SK-N-SH (cell line): ENCODE measurements around the gene KANK3. TPM values are rescaled to one million over a fixed set of nuclear protein-coding genes. Genes with fewer than 3 reads are reported as not detected.

Experiments
- CTCF ChIA-PET: fragments of 300-600, 350-600 bp; formaldehyde crosslinking; extraction: SDS; loops from one replicate; lab custom pipeline; 2021; lab: Yijun Ruan, JAX
- POLR2A ChIA-PET: fragments of 350-600 bp; sonication (Branson Sonifier 250); formaldehyde crosslinking; extraction: SDS; loops from one replicate; lab custom pipeline; 2020; ENCODE audit warnings: antibody characterized with exemption, inconsistent platforms; lab: Yijun Ruan, JAX
- DNase-seq: peaks from one replicate; pipeline ENCODE4 v3.0.0; 2012
- H2AFZ ChIP-seq: fragments of 200-600 bp; sonication (generic); 2 replicates; pipeline ENCODE4 v1.8.1; 2016; ENCODE audit warnings: antibody characterized with exemption, mild to moderate bottlenecking, low read depth
- H3F3A ChIP-seq: fragments of 200-600 bp; sonication (generic); replicated peaks from 2 replicates; pipeline ENCODE3; 2016; ENCODE audit warnings: antibody characterized with exemption, mild to moderate bottlenecking; ENCODE audit not compliant: insufficient read depth
- H3K27ac ChIP-seq, 2 experiments: fragments of 200-500 bp in 1 of 2; fragments of 200-600 bp in 1 of 2; sonication (Bioruptor generic) in 1 of 2; sonication (generic), shearing (Covaris generic) in 1 of 2; 2 replicates each; pipeline versions ENCODE4 v1.5.1 to v1.6.1; 2014 to 2016; ENCODE audit warnings: low read depth in 2 of 2, inconsistent platforms in 1 of 2, low read length in 1 of 2, mild to moderate bottlenecking in 1 of 2, mixed read lengths in 1 of 2
- H3K27me3 ChIP-seq: fragments of 200-600 bp; sonication (generic), shearing (Covaris generic); 2 replicates; pipeline ENCODE4 v1.6.1; 2016; ENCODE audit warnings: mixed run types; ENCODE audit not compliant: insufficient read depth
- H3K36me3 ChIP-seq, 2 experiments: fragments of 200-500 bp in 1 of 2; fragments of 200-600 bp in 1 of 2; sonication (Bioruptor generic) in 1 of 2; sonication (generic) in 1 of 2; replicated peaks in 1 of 2; 2 replicates each; pipeline versions ENCODE3 to v1.5.1; 2014 to 2016; ENCODE audit warnings: low read length in 1 of 2, mild to moderate bottlenecking in 1 of 2; ENCODE audit not compliant: insufficient read depth in 2 of 2, control insufficient read depth in 1 of 2
- H3K4me1 ChIP-seq, 2 experiments: fragments of 200-500 bp in 1 of 2; fragments of 200-600 bp in 1 of 2; sonication (Bioruptor generic) in 1 of 2; sonication (generic), shearing (Covaris generic) in 1 of 2; 2 replicates each; pipeline versions ENCODE4 v1.5.1 to v1.6.1; 2014 to 2016; ENCODE audit warnings: low read depth in 1 of 2, low read length in 1 of 2, mixed run types in 1 of 2; ENCODE audit not compliant: insufficient read depth in 2 of 2, control insufficient read depth in 1 of 2
- H3K4me2 ChIP-seq: fragments of 200-600 bp; sonication (generic), shearing (Covaris generic); 2 replicates; pipeline ENCODE4 v1.6.1; 2017; ENCODE audit warnings: mixed run types
- H3K4me3 ChIP-seq, 2 experiments: fragments of 200-500 bp in 1 of 2; fragments of 200-600 bp in 1 of 2; sonication (Bioruptor generic) in 1 of 2; sonication (generic), shearing (Covaris generic) in 1 of 2; 2 replicates each; pipeline versions ENCODE4 v1.5.1 to v1.8.1; 2014 to 2016; ENCODE audit warnings: low read depth in 2 of 2, inconsistent platforms in 1 of 2, low read length in 1 of 2, mild to moderate bottlenecking in 1 of 2, mixed read lengths in 1 of 2, moderate library complexity in 1 of 2
- H3K79me2 ChIP-seq: fragments of 200-600 bp; sonication (generic); 2 replicates; pipeline ENCODE4 v1.8.1; 2017; ENCODE audit warnings: mild to moderate bottlenecking; ENCODE audit not compliant: insufficient read depth
- H3K9ac ChIP-seq: fragments of 200-600 bp; sonication (generic); 2 replicates; pipeline ENCODE4 v1.6.1; 2017; ENCODE audit warnings: mixed run types
- H3K9me2 ChIP-seq: fragments of 200-600 bp; sonication (generic); 2 replicates; pipeline ENCODE4 v1.6.1; 2017; ENCODE audit warnings: mixed run types
- H3K9me3 ChIP-seq: fragments of 200-600 bp; sonication (generic); 2 replicates; pipeline ENCODE4 v1.6.1; 2017; ENCODE audit warnings: mixed run types, mild to moderate bottlenecking, moderate library complexity
- H4K20me1 ChIP-seq: fragments of 200-600 bp; sonication (generic); 2 replicates; pipeline ENCODE4 v1.6.1; 2017; ENCODE audit warnings: mild to moderate bottlenecking, mixed run types; ENCODE audit not compliant: insufficient read depth
- CHD2 ChIP-seq: fragments of 150-350 bp; IDR thresholded peaks from 2 replicates; pipeline ENCODE4 v1.6.1; 2018; ENCODE audit warnings: low read length; ENCODE audit not compliant: partially characterized antibody
- CTCF ChIP-seq: fragments of 200-600 bp; sonication (generic); IDR thresholded peaks from 2 replicates; pipeline ENCODE4 v1.6.1; 2017; ENCODE audit warnings: antibody characterized with exemption, mild to moderate bottlenecking, moderate library complexity
- GABPA ChIP-seq: IDR thresholded peaks from 2 replicates; pipeline ENCODE4 v1.4.0; 2012; ENCODE audit warnings: low read depth, mild to moderate bottlenecking
- IRF3 ChIP-seq: fragments of 150-350 bp; IDR thresholded peaks from 2 replicates; pipeline ENCODE4 v1.6.1; 2016; ENCODE audit warnings: mild to moderate bottlenecking, low read depth, low read length
- MEF2A ChIP-seq: IDR thresholded peaks from 2 replicates; pipeline ENCODE4 v1.4.0; 2012; ENCODE audit warnings: low read depth, borderline replicate concordance
- NRF1 ChIP-seq: IDR thresholded peaks from 2 replicates; pipeline ENCODE4 v1.6.1; 2012; ENCODE audit warnings: low read depth, mild to moderate bottlenecking, low read length
- RAD21 ChIP-seq: IDR thresholded peaks from 2 replicates; pipeline ENCODE4 v1.6.1; 2012; ENCODE audit warnings: mild to moderate bottlenecking, low read length
- RCOR1 ChIP-seq: fragments of 150-350 bp; IDR thresholded peaks from 2 replicates; pipeline ENCODE4 v1.6.1; 2017; ENCODE audit warnings: antibody characterized with exemption, low read length
- REST ChIP-seq: IDR thresholded peaks from 2 replicates; pipeline ENCODE4 v1.6.1; 2012; ENCODE audit warnings: mild to moderate bottlenecking, low read depth, low read length, moderate library complexity
- SIN3A ChIP-seq: IDR thresholded peaks from 2 replicates; pipeline ENCODE4 v1.6.1; 2012; ENCODE audit warnings: low read depth, mild to moderate bottlenecking, low read length, moderate library complexity, borderline replicate concordance
- SMC3 ChIP-seq: IDR thresholded peaks from 2 replicates; pipeline ENCODE4 v1.6.1; 2012; ENCODE audit warnings: low read depth, low read length, improper control_type of control experiment
- WGBS: methylation state at CpG from one replicate; pipeline ENCODE4 v1.1.6; 2017; ENCODE audit warnings: low lambda C conversion rate; 5-methylcytosine and 5-hydroxymethylcytosine counted together
- polyA plus RNA-seq, 3 experiments: library from polyadenylated mRNA; depleted of rRNA; stranded (reverse); fragments of >200 nt; gene quantifications; 2 replicates each; pipeline ENCODE4 v1.2.3, GENCODE V29; 2012

Gene KANK3
- polyA plus RNA-seq, 1 of the 3 experiments (the other 2 are of a cell fraction) = 0.51 TPM

GRCh38 chr19:8302734-8303133, 40.3 kb downstream of the KANK3 start:
- H3K79me2 ChIP-seq = peaks cover 9% of the 10 kb centered on the region; the same call in 1 of the 2 replicates

GRCh38 chr19:8302357-8302691, 40.7 kb downstream of the KANK3 start:
- ChIA-PET CTCF (interaction anchor here (1.3 to 1.6 kb wide), 3 partner anchors 33 to 297 kb away, joined by 3 to 8 read pairs (median 3); partner anchors contain the start of gene ELAVL1), POLR2A (no interaction called here)
- Histone ChIP-seq H3K36me3 (peaks cover 0 to 6% of the 10 kb centered on the region in 2 experiments), H3K9me2 (no peaks in the 10 kb centered on the region), H3F3A (peaks cover 4% of the 10 kb centered on the region), H2AFZ (no peak overlapping the region), H3K79me2 (peaks cover 5% of the 10 kb centered on the region; the same call in 1 of the 2 replicates), H3K4me1 (peaks cover 2 to 4% of the 10 kb centered on the region in 2 experiments; a peak in 2 of 4 replicates), H3K4me2 (no peak overlapping the region), H3K9ac (no peak overlapping the region), H3K4me3 (no peak overlapping the region), H3K27ac (no peak overlapping the region), H4K20me1 (no peaks in the 10 kb centered on the region), H3K27me3 (no peaks in the 10 kb centered on the region), H3K9me3 (no peaks in the 10 kb centered on the region)
- DNase-seq = no peak
- WGBS = 78% methylated on average over 6 of the region's 11 CpGs
- no peak for TF ChIP-seq CTCF
- no peak for TF ChIP-seq SIN3A
- no peak for TF ChIP-seq REST
- TF ChIP-seq GABPA = no peak
- TF ChIP-seq RAD21 = no peak
- no peak for TF ChIP-seq RCOR1
- TF ChIP-seq NRF1 = no peak
- TF ChIP-seq SMC3 = no peak
- TF ChIP-seq IRF3 = no peak

More at GRCh38 chr19:8302734-8303133, 40.3 kb downstream of the KANK3 start:
- no peak overlapping the region for H3K4me3 ChIP-seq
- ChIA-PET POLR2A (no interaction called here), CTCF (interaction anchor here (1.3 to 1.6 kb wide), 3 partner anchors 33 to 297 kb away, joined by 3 to 8 read pairs (median 3); partner anchors contain the start of gene ELAVL1)
- H3K9me3 ChIP-seq = no peaks in the 10 kb centered on the region
- H3K9ac ChIP-seq = no peak overlapping the region
- H3F3A ChIP-seq = peaks cover 4% of the 10 kb centered on the region
- H3K36me3 ChIP-seq = peaks cover 0 to 6% of the 10 kb centered on the region in 2 experiments
- no peak for DNase-seq
- no peaks in the 10 kb centered on the region for H4K20me1 ChIP-seq
- no peaks in the 10 kb centered on the region for H3K27me3 ChIP-seq
- no peak overlapping the region for H2AFZ ChIP-seq
- TF ChIP-seq REST (no peak), MEF2A (no peak), GABPA (no peak), RCOR1 (no peak), RAD21 (no peak), CHD2 (no peak)
- WGBS = 76% methylated on average over 2 of the region's 7 CpGs
- H3K4me1 ChIP-seq = peaks cover 4 to 8% of the 10 kb centered on the region in 2 experiments; a peak in 2 of 4 replicates
- H3K9me2 ChIP-seq = no peaks in the 10 kb centered on the region
- no peak overlapping the region for H3K4me2 ChIP-seq
- no peak overlapping the region for H3K27ac ChIP-seq
